A673 (cell line): ENCODE results near the gene RNF5.

Experiments used
- CTCF ChIP-seq: fragments of 300-800, 200-600 bp; sonication (generic); conservative IDR thresholded peaks from 2 replicates; pipeline ENCODE4 v1.5.1; 2017; ENCODE audit warnings: low read depth, mild to moderate bottlenecking, antibody characterized with exemption, low read length, moderate library complexity, mixed read lengths
- EZH2 ChIP-seq: fragments of 200-600 bp; sonication (generic); IDR thresholded peaks from 2 replicates; pipeline ENCODE4 v1.6.1; 2017; ENCODE audit warnings: borderline replicate concordance, low read depth, mild to moderate bottlenecking, mixed read lengths, antibody characterized with exemption, low read length; ENCODE audit not compliant: poor library complexity, severe bottlenecking

- no peak for TF ChIP-seq CTCF
- TF ChIP-seq EZH2, result no peak
Observed at GRCh38 chr6:32189742-32190053, 11.5 kb downstream of the RNF5 start.
